ENCODE results near the gene ENPEP.
"Not testable (repeated sequence)": the region's sequence is repeated elsewhere in the genome, so short reads cannot be mapped to it uniquely, and the experiment has no call there.

Gene ENPEP, protein sequence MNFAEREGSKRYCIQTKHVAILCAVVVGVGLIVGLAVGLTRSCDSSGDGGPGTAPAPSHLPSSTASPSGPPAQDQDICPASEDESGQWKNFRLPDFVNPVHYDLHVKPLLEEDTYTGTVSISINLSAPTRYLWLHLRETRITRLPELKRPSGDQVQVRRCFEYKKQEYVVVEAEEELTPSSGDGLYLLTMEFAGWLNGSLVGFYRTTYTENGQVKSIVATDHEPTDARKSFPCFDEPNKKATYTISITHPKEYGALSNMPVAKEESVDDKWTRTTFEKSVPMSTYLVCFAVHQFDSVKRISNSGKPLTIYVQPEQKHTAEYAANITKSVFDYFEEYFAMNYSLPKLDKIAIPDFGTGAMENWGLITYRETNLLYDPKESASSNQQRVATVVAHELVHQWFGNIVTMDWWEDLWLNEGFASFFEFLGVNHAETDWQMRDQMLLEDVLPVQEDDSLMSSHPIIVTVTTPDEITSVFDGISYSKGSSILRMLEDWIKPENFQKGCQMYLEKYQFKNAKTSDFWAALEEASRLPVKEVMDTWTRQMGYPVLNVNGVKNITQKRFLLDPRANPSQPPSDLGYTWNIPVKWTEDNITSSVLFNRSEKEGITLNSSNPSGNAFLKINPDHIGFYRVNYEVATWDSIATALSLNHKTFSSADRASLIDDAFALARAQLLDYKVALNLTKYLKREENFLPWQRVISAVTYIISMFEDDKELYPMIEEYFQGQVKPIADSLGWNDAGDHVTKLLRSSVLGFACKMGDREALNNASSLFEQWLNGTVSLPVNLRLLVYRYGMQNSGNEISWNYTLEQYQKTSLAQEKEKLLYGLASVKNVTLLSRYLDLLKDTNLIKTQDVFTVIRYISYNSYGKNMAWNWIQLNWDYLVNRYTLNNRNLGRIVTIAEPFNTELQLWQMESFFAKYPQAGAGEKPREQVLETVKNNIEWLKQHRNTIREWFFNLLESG

GRCh38 chr4:110475881-110476818 is at the start of gene ENPEP:
Gene ENPEP (plus strand): TSS chr4:110476155. CDS start chr4:110476415, 260 bp downstream.
- DNase-seq (ENCODE audit: low read depth) = no peak

- DNase-seq (ENCODE audit: low read depth) = not testable (repeated sequence)
Measured at GRCh38 chr4:110431805-110432204, 44.1 kb upstream of the ENPEP start.

DNA sequence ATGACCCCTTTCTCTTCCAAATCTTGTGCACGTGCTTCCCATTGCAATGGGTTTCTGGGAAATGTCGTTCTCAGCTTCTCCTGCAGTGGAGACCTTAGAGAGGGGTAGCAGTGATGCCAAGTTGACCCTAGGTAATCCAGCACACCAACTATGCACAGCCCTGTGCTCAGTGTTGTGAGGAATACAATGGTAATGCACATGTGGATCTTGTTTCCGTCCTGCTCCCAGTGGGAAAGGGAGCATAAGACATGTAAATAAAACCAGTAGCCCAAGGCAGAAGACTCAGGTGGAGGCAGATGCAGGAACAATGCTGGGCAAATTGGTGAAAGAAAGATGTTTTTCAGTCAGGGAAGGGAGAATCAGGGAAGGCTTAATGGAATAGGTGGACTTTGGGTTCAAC is 38.7 kb upstream of the ENPEP start:
- DNase-seq (ENCODE audit: low read depth) = not testable (repeated sequence)

DNA sequence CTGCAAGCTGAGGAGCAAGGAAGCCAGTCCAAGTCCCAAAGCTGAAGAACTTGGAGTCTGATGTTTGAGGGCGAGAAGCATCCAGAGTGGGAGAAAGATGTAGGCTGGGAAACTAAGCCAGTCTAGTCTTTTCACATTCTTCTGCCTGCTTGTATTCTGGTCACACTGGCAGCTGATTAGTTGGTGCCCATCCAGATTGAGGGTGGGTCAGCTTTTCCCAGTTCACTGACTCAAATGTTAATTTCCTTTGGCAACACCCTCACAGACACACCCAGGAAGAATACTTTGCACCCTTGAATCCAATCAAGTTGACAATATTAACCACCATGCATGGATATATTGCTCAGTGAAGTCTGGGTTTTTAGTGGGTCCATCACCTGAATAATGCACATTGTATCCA is 36.7 kb upstream of the ENPEP start:
- DNase-seq (ENCODE audit: low read depth) = not testable (repeated sequence)

DNA sequence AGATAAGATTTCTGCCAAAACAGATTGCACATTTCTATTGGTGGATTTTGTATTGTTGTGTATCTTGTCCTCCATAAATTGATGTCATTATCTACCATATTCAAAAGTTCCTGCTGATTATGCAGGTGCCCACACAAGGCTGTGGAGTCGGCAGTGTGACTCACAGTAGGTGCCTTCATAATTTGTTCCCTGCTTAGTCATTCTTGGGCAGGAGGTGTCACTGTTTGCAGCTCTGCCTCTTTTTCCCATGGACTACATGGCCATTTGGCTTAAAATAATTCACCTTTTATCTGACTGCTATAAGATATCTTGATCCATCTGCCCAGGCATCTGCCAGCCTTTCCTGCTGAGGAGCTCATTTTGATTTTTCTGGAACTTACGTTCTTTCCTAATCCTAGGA is 33.6 kb upstream of the ENPEP start:
- DNase-seq (ENCODE audit: low read depth) = no peak

DNA sequence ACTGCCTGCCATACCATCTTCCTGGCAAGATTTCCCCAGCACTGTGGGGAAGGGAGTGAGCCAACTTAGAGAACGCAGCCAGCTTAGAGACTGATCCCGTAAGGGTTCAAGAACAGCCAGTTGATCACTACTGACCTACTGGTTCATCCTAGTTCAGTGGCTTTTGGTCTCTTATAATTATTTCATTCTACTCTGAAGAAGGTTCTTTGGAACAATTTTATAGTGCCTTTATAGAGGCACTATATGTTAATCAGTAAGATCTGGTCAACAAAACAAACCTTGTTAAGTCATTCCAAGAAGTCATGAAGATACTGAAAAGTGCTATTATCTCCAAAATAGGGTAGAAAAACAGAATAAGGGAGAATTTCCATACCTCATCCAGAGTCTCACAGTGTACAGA is 33.2 kb upstream of the ENPEP start:
- DNase-seq (ENCODE audit: low read depth) = no peak

DNA sequence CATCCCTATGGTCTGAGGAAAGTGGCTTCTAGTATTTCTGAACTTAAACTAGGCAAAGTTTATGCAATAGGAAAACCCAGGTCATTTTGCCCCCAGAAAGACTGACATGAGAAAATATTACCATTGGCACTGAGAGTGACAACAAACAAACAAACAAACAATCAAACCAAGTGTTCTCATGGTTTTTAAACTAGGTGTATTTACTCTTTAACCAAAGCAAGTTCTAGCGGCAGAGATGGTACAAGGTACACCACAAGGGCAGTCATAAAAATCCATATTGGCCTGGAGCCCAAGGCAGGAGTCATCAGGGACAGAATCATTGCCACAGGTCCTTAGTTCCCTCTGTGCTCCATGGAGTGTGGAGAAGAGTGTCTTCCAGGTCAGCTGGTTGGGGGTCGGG is 26.0 kb upstream of the ENPEP start:
- no peak for DNase-seq (ENCODE audit: low read depth)

DNA sequence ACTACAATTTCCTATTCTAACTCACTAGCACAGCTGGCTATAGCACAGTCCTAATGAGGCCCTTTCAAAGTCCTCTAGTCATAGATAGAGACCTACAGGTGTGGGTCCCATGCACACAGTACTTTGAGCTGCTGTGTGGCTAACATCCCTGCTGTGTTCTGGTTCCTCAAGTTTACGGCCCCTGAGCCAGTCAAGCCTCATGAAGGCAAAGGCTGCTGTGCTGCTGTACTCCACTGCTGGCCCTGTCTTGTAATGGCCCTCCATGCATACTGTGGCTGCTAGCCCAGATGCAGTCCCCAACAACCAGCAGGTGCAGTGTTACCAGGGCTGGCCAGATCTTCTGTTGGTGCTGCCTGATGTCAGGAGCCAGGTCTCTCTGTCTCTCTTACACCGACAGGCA is 23.4 kb upstream of the ENPEP start:
- no peak for DNase-seq (ENCODE audit: low read depth)

GRCh38 chr4:110454441-110454840 is 21.5 kb upstream of the ENPEP start:
- DNase-seq (ENCODE audit: low read depth) = no peak

DNA sequence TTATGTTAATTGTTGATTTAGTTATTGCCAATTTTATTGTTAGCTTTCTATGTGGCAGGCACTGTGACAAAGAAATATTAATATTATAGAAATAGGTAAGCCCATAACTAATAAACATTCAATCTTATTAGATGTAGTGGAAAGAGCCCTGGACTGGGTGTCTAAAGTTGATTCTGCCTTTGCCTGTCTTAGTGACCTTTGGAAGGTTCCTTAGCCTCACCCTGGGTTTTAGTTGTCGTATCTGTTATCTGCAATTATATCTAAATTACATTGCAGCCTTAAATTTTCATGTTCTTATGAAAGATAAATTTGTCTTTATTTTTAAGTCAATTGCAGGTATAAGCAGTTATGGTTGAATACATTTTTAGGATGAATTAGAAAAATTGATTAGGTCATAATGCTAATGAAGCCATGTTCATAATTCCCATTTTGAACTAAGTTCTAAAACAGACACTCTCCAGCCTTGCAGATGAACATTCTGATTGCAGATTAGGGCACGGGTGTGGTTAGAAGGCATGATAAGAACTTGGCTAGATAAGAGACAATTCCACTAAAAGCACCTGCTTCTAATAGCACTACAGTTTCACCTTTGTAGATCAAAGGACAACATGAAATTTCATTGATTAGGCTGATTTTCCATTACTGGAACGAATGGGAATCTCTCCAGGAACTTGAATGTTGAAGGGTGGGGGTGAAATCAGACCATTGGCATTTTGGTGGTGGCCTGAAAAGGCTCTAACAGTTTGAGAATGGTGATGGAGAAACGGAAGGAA is 17.3 kb upstream of the ENPEP start:
- DNase-seq (ENCODE audit: low read depth) = no peak

- DNase-seq (ENCODE audit: low read depth) = no peak
Measured at GRCh38 chr4:110460074-110460746, 15.7 kb upstream of the ENPEP start.

DNA sequence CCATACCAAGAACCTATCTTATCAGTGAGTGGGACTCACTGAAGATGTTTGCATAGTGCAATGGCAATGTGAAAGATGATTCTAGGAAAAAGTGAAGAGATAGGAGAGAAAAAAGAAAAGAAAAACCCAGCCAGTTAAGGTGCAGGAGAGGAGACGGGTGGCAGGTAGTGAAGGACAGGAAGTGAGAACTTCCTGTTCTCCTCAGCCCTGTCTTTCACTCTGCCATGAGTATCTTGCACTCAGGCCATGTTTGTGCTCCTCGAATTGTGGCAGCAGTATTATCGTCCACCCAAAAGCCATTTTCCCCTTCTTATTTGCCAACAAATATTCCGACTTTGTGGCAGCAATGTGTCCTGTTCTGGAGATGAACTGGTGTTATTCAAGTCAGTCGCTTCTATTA is 8.6 kb upstream of the ENPEP start:
- no peak for DNase-seq (ENCODE audit: low read depth)

GRCh38 chr4:110472583-110473329 is 3.2 kb upstream of the ENPEP start:
- DNase-seq (ENCODE audit: low read depth) = no peak

- no peak for DNase-seq (ENCODE audit: low read depth)
Measured at GRCh38 chr4:110474481-110474880, 1.5 kb upstream of the ENPEP start.

DNA sequence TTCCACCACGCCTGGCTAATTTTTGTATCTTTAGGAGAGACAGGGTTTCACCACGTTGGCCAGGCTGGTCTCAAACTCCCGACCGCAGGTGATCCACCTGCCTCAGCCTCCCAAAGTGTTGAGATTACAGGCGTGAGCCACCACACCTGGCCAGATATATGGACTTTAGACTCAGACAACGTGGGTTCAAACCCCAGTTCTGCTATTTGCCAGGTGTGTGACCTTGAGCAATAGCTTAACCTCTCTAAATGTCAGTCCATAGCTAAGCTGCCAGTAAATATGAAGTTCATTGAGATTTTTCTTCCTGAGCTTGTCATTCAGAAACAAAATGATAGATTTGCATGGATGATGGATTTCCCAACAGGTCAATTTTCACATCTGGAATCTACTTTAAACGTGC is 875 bp upstream of the ENPEP start:
- not testable (repeated sequence) for DNase-seq (ENCODE audit: low read depth)

DNA sequence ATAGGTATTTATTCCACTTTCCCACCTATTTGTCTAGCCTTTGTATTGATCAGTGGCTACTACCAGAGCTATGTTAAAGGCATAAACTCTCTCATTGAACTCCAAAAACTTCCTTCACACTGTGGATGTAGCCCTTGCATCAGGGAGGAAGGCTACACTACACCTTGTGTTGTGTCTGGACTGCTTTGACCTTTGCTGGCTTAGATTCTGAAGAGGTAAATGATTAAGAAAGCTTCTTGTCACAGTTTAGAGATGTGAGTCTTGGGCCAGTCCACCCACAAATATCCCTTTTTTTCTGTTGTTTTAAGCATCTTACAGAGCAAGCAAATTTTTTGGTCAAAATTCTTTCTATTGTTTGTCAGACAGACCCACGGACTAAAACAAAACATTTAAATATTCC is 1.9 kb downstream of the ENPEP start:
- DNase-seq (ENCODE audit: low read depth) = no peak

DNA sequence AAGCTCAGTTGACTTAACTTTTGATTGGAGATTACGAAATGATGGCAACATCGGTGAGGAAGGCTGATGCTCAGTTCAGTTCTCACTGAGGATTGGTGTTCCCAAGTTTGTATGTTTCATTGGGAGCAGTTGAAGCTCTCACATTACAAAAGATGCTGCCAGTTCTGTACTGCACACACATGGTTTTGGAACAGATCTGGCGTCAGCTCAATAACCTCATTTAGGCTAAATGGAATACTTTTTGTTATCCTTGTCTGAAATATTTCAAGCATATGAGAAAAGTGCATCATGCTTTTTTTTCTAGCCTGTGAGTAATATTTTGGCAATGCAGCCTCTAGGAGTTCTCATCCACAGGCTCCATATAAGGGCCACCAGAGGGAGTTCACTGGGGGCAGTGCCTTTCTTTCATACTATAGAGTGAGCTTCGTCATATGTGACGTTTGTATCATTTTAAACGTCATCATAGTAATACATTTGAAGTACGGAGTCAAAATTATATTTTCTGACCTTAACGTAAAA is 4.1 kb downstream of the ENPEP start:
- no peak for DNase-seq (ENCODE audit: low read depth)

GRCh38 chr4:110480746-110481271 is 4.9 kb downstream of the ENPEP start:
- no peak for DNase-seq (ENCODE audit: low read depth)

DNA sequence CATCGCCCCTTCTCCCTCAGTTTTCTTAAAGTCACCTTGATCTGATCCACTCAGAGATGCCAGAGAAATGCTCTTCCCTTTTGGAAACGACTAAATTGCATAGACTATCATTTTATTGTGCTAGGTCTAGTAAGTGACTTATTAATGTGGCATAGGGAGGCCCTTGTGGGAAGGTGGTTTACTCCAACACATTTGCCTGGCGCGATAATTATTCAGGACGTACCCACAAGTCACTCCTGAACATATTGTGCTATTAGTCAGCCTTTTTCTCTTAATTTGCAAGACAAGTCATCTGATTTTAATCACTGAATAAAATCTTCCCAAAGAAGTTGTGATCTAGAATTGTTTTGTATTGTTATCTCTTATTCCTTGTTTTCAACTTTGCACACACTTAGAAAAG is 7.6 kb downstream of the ENPEP start:
- DNase-seq (ENCODE audit: low read depth) = no peak

Measured in activated T-cell treated with anti-CD3 and anti-CD28 coated beads for 1 hour (primary cell).